Right forelimb (tissue), 1 donor: ENCODE measurements around the gene LRRC26.

ENCODE experiments used
- DNase-seq: peaks from one replicate; pipeline ENCODE4 v3.0.0-alpha.2; 2018

The LRRC26 gene

GRCh38 chr9:137166380-137167229 lies 3.2 kb downstream of the LRRC26 start:
- DNase-seq: no peak

- no peak for DNase-seq
Observed at GRCh38 chr9:137165250-137165836, 4.5 kb downstream of the LRRC26 start.

- no peak for DNase-seq
Observed at GRCh38 chr9:137164370-137165249, 5.2 kb downstream of the LRRC26 start.

GRCh38 chr9:137163805-137164204 lies 6.0 kb downstream of the LRRC26 start:
- no peak for DNase-seq

- no peak for DNase-seq
Observed at GRCh38 chr9:137163365-137163715, 6.5 kb downstream of the LRRC26 start.

- DNase-seq: no peak
Observed at GRCh38 chr9:137162505-137163364, 7.1 kb downstream of the LRRC26 start.

GRCh38 chr9:137161558-137162486 lies 8.0 kb downstream of the LRRC26 start:
- DNase-seq: no peak

GRCh38 chr9:137160716-137161557 lies 8.9 kb downstream of the LRRC26 start:
- no peak for DNase-seq

GRCh38 chr9:137160054-137160425 lies 9.8 kb downstream of the LRRC26 start:
- no peak for DNase-seq

- DNase-seq: no peak
Observed at GRCh38 chr9:137159105-137160053, 10.5 kb downstream of the LRRC26 start.

- DNase-seq: no peak
Observed at GRCh38 chr9:137158625-137159024, 11.2 kb downstream of the LRRC26 start.

- DNase-seq: no peak
Observed at GRCh38 chr9:137157618-137158415, 12.0 kb downstream of the LRRC26 start.

GRCh38 chr9:137156567-137157375 lies 13.1 kb downstream of the LRRC26 start:
- no peak for DNase-seq

- DNase-seq: no peak
Observed at GRCh38 chr9:137152844-137153405, 16.9 kb downstream of the LRRC26 start.

GRCh38 chr9:137150617-137151457 lies 19.0 kb downstream of the LRRC26 start:
- DNase-seq: no peak

- DNase-seq: no peak
Observed at GRCh38 chr9:137149942-137150616, 19.8 kb downstream of the LRRC26 start.
